GF-D8 (cell line): Measurements from ENCODE around the gene KDM5C.
A peak's percentile ranks its signal among the peaks of the same experiment; 100 is the strongest.

ENCODE experiments used
- DNase-seq: peaks from one replicate; lab custom pipeline; 2025; lab: John Stamatoyannopoulos, UW

KDM5C gene

DNA sequence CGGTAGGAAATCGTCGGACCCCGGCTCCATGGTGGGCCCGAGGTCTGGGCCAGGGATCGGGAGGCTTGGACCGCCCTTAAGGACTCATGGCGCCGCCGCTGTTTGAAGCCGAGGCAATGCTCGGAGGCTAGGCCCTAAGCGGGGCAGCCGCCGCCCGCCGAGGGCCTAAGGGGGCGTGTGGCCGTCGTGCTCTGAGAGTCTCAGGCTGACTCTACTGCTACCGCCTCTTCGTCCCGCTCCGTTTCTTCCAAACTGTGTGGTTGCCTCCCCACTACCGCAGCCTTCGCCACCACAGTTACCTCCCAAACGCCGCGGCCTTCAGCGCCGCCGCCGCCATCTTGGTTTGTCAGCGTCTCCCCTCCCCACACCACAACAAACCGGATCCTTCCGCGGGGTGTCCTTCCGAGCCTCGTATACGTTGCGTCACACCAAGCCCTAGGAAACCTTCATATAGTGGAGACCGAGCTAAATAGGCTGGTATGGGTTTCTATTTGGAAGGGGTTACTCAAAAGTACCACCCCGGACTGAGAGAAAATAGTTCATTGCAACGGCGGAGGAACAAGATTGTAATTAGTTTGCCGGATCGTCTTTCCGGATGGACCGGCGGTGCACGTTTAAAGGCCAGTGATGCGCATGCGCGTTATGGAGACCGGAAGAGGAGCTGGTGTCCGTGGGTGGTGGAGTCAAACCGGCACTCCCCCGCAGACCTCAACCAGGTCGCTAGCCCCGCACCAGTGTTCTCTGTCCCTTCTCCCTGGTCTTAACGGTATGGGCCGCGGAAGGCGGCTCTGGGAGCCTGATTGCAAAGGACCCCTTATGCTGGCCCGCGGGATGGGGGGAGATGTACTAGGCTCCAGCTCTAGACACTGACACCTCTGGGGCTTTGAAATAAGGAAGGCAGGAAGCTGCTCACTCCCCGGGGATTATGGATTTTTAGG is at the start of gene KDM5C:
TSS of gene KDM5C (minus strand) at position 348 of the 938 bp plus-strand sequence. CDS start at position 30, 318 bp downstream.
- peak; percentile 68 for DNase-seq

DNA sequence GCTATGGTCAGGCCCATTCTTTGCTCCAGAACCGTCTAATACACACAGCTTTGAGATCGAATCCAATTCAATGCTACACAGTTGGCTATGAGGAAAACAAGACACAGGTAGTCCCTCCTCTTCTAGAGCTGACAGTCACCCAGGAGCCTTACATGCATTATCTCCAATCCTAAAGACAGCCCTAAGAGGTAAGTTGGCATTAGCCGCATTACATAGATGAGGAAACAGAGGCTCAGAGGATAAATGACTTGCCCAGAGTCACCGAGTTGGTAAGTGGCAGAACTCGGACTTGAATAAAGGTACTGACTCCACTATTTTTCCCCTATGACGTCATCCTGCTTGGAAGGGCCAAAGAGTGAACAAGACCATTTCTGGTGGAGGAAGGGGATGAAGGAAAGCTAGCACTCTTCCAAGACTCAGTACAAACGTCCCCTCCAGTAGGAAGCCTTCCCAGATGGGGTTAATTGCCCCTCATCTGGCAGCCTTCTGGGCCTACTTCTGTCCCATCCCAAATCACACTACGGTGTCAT is 47.9 kb upstream of the KDM5C start:
- DNase-seq: no peak

DNA sequence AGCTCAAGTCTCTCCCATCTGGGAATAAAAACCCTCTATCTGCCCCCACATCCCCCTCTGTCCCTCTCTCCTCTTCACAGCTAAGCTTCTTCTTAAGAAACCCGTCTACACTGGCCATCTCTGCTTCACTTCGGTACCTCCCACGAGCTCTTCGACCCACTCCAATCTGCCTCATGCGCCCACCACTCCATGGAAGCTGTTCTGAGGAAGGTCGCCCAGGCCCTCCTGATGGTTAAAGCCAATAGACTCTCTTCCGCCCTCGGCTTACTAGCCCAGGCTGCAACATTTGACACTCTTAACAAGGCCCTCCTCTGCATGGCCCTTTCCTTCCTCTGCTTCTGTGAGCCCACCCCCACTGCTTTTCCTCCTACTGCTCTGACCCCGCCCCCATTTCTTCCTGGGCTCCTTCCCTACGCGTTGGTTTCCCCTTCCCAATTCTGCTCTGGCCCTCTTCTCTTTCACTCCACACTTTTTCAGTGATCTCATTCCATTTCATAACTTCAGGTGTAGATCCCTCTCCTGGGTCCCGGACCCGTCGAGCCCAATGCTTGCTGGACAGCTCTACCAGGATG is 44.6 kb upstream of the KDM5C start:
- DNase-seq: no peak

- DNase-seq: no peak
Observed at GRCh38 chrX:53268173-53268572, 43.2 kb upstream of the KDM5C start.

GRCh38 chrX:53266914-53267313 is 41.9 kb upstream of the KDM5C start:
- peak; percentile 1 for DNase-seq

GRCh38 chrX:53265771-53266574 is 41.0 kb upstream of the KDM5C start:
- DNase-seq: no peak

DNA sequence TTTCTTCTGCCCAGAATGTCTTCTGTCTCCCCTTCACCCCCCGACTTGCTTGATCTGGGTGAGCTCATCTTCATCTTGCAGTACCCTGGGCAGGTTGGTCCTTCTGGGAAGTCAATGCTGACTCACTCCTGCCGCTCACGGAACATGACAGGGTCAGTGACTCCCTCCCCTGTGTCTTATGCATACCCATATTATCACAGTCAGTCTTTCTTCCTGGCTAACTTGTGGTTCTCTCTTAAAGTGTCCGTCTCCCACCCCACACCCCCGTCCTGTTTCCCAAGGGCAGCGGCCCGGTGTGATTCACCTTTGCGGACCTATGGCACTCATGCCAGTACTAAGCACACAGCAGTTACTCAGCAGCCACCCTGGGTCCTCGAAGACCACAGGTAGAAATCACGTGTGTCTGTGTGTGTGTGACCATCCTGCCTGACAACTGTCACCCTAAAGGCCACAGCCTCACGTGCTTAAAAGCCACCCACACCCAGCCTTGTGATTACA is 38.6 kb upstream of the KDM5C start:
- no peak for DNase-seq

DNA sequence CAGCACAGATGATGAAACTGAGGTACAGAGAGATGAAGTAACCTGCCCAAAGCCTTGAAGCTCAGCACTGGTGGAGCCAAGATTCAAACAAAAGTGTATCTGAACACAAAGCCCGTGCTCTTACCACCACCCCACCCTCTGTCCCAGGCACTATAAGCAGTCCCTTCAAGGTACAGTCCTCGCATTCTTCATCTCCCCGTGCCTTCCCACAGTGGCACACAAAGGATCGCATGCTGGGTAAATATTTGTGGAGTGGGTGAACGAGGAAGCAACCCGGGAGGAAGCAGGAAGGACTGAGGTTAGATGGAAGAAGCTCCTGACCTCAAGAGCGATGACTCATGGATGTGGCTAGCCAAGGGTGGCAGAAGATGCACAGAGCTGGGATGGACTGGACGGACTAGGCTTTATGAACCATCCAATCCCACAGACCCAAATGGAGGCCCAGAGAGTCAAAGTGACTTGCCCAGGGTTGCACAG is 37.9 kb upstream of the KDM5C start:
- peak; percentile 1 for DNase-seq

GRCh38 chrX:53262189-53262917 is 37.3 kb upstream of the KDM5C start:
- no peak for DNase-seq

DNA sequence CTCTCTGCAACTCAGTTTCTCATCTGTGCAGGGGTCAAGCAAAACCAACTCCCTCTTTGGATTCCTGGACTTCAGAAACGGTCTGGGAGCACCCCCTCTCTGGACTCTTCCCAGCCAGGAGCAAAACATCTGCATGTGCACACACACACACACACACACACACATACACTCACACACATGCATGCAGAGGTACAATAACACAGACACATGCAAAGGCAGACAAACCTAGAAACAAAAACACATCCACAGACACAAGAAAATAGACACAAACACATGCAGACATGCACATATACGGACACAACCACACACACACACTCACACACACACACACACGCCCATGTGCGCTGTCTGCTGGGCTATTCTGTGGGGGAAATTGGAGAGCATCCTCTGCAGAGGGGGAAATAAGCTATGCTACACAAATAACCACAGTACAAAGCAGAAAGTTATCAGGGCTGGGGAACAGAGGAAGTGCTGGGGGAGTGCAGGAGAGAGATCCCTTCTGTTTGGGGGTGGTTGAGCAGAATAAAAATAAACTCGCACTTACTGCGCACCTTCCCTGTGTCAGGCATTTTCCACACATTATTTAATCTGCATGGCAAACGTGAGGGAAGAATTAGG is 36.5 kb upstream of the KDM5C start:
- no peak for DNase-seq

DNA sequence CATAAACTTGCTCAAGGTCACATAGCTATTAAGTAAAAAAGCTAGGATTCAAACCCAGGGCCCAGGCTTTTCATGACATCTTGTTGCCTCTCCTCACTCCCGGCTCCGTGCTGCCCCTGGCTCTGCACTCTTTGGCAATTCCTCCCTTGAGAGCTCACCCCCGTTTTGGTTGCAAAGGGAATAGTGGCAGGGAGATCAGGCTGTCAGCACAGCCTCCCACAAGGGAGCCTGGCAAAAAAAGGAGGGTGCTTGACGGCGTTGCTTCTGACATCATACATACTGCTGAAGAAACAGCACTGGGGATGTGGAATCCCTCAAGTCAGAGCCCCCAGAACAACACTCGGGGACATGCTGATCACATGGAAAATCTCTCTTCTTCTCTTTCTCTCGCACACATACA is 35.8 kb upstream of the KDM5C start:
- no peak for DNase-seq

DNA sequence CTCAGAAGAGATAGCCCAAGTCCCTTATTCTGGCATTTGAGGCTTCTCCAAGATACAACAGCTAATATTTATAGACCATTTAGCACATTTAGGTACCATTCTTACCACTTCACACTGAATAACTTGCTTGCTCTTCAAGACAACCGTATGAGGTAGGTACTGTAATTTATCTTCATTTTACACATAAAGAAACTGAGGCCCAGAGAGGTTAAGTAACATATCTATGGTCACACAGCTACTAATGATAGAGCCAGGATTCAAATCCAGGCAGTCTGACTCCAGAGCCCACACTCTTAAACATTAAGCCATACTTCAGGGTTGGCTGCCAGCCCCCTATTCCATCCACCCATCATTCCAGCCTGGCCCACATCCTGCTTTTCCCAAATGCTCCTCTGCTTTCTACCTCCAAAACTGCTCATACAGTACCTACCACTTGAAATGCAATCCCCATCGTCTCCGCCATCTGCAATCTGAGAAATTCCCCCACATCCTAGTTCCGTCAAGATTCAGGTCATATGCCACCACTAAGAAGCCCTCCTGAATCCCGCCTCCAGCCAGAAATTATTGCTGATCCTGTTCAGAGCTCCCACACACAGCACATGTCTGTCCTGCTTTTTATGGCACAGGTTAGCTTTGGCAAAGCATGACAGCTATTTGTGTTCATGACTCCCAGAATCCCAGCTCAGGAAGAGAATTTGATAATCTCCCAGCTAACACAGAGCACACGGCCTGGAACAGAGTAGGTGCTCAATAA is 32.8 kb upstream of the KDM5C start:
- DNase-seq: no peak

- DNase-seq: no peak
Observed at GRCh38 chrX:53257166-53257565, 32.2 kb upstream of the KDM5C start.

- DNase-seq: no peak
Observed at GRCh38 chrX:53256446-53257041, 31.5 kb upstream of the KDM5C start.

- DNase-seq: no peak
Observed at GRCh38 chrX:53255738-53256191, 30.8 kb upstream of the KDM5C start.

- DNase-seq: no peak
Observed at GRCh38 chrX:53254570-53255461, 29.8 kb upstream of the KDM5C start.

DNA sequence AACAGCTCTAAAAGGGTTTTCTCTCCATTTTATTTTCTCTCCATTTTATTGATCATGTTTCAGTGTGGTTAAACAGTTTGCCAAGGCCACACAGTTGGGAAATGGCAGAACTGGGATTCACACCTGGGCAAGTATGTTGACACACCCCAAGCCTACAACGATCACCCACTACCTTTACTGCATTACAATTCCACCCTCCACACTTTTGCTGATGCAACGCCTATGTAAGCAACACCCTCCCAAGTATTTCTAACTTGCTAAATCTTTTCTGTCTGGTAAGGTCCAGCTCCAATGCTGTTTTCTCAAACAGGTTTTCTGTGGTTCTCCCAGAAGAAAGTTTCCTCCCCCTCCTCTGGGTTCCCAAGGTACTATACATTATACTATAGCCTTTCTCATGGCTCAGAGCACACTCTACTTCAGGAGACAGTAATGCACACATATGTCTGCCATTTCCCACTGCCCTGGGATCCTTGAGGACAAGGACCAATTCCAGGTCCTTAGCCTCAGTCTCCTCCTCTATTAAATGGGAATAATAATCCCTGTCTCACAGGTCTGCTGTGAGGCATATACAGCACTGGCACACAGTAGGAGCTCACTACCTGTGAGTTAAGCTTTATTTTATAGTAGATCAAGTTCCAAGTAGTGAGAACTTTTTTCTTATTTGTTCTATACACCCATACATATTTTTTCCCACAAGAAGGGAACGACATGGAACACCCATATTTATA is 28.4 kb upstream of the KDM5C start:
- DNase-seq: no peak

GRCh38 chrX:53251307-53251706 is 26.3 kb upstream of the KDM5C start:
- DNase-seq: no peak
